ENCODE measurements around the gene LRRTM4.

- TF ChIP-seq CTCF (IDR thresholded peaks at IDR 0.05) (no peak), POLR2A (IDR thresholded peaks at IDR 0.05) (no peak)
These were observed 44.0 kb upstream of the LRRTM4 start for GRCh38 chr2:77566131-77566530.

All from uterus (tissue), 2 donors.